ENCODE data around the gene NFIB.

NFIB gene

DNA sequence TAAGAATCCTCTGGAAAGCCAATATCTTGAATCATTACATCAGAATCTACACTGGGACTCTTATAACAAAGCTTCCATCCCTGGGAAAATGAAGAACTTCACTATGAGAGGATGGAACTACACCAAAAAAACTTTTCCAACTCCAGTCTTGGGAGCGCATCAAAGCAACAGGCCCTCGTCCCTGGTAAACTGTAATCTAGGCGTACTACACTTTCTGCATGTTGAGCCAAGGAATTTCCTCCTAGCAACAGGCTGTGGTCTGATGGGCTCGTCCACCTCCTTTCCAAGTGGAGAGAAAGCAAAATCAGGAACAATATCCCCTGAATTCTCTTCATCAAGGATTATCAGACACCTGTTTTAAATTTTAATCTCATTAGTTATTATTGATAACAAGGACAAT is 94.1 kb downstream of the NFIB start:
- peak overlapping the region; percentile 34 to 59 (median 39) for H3K27ac Mint-ChIP-seq
- H3K4me1 Mint-ChIP-seq: peaks cover 62% of the 10 kb centered on the region
- H3K27me3 Mint-ChIP-seq (ENCODE audit: low read depth): no peaks in the 10 kb centered on the region
- no peak overlapping the region for H3K4me3 Mint-ChIP-seq
- H3K36me3 Mint-ChIP-seq (ENCODE audit: low read depth): peaks cover 20% of the 10 kb centered on the region
- H3K9me3 Mint-ChIP-seq: no peaks in the 10 kb centered on the region
- TF ChIP-seq, protein P1, sequence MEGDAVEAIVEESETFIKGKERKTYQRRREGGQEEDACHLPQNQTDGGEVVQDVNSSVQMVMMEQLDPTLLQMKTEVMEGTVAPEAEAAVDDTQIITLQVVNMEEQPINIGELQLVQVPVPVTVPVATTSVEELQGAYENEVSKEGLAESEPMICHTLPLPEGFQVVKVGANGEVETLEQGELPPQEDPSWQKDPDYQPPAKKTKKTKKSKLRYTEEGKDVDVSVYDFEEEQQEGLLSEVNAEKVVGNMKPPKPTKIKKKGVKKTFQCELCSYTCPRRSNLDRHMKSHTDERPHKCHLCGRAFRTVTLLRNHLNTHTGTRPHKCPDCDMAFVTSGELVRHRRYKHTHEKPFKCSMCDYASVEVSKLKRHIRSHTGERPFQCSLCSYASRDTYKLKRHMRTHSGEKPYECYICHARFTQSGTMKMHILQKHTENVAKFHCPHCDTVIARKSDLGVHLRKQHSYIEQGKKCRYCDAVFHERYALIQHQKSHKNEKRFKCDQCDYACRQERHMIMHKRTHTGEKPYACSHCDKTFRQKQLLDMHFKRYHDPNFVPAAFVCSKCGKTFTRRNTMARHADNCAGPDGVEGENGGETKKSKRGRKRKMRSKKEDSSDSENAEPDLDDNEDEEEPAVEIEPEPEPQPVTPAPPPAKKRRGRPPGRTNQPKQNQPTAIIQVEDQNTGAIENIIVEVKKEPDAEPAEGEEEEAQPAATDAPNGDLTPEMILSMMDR (IDR thresholded peaks at IDR 0.05; ENCODE audit: unreplicated experiment in 3 of 3): no peak

DNA sequence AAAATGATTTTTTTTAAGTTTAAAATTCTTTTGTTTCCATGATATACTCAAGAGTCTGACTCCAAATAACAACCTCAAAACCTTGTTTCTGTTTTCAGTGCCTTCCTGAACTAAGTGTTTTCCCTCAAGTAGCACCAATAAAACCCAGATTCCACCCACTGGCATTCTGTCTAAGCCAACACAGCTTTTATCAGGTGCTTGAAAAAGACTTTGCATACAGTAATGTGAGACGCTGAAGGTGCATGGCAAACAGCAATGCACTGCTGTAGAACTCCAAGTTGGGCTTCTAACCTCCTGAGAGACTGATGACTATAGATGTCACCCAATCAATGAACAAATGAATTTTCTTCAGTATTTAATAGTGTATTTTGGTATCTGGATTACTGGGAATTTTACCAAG is 95.7 kb downstream of the NFIB start:
- TF ChIP-seq, protein P1 (IDR thresholded peaks at IDR 0.05; ENCODE audit: unreplicated experiment in 3 of 3): no peak
- Mint-ChIP-seq H3K36me3 (ENCODE audit: low read depth) (peaks cover 18% of the 10 kb centered on the region), H3K27ac (no peak overlapping the region), H3K27me3 (ENCODE audit: low read depth) (no peaks in the 10 kb centered on the region), H3K4me1 (peaks cover 70% of the 10 kb centered on the region), H3K4me3 (no peak overlapping the region), H3K9me3 (no peaks in the 10 kb centered on the region)

DNA sequence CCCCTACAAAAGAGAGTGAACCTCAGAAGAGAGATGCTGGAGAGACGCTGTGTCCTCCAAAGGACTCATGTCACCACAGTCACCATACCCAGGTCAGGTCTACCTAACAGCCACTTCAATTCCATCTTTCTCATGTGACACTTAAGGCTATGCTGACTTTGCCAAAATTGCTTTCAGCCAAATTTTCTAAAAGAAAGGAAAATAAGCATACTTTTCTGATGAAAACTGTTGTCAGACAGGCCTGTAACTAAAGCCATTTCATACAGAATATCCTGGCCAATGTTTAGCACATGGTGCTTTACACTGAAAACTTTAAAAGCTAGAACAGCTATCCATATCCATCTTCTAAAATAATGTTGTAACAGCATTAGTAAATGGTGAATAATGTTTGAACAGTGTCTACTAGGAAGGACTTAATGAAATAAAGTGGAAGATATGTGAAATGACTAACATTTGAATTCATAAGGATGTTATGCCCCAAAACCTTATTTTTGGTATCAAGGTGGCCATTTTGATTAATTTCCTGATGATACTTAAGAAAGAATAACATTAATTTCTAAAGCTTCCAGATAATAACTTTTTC is 97.2 kb downstream of the NFIB start:
- Mint-ChIP-seq H3K4me1 (peaks cover 69% of the 10 kb centered on the region), H3K36me3 (ENCODE audit: low read depth) (peaks cover 18% of the 10 kb centered on the region), H3K27ac (no peak overlapping the region), H3K9me3 (no peaks in the 10 kb centered on the region), H3K27me3 (ENCODE audit: low read depth) (no peaks in the 10 kb centered on the region), H3K4me3 (no peak overlapping the region)
- TF ChIP-seq, protein P1 (IDR thresholded peaks at IDR 0.05; ENCODE audit: unreplicated experiment in 3 of 3): no peak

DNA sequence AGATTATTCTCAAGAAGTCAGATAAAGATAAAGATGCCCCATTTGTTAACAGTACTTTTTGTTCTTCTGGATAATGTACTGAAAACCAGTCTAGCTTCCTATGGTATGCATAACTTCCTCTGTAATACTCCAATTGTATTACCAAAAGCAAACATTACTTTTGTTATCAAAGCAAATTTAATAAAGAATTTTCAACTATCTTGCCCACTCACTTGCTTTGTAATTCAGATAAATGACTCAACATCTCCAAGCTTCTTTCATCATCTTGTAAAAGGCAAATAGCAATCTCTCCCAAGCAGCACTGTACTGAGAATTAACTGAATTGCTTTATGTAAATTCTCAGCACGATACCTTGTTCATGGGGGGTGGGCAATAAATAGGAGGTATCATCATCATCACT is 98.3 kb downstream of the NFIB start:
- Mint-ChIP-seq H3K27me3 (ENCODE audit: low read depth) (no peaks in the 10 kb centered on the region), H3K4me3 (no peak overlapping the region), H3K27ac (no peak overlapping the region), H3K4me1 (peaks cover 67% of the 10 kb centered on the region), H3K36me3 (ENCODE audit: low read depth) (peaks cover 18% of the 10 kb centered on the region), H3K9me3 (no peaks in the 10 kb centered on the region)
- TF ChIP-seq, protein P1 (IDR thresholded peaks at IDR 0.05; ENCODE audit: unreplicated experiment in 3 of 3): no peak

DNA sequence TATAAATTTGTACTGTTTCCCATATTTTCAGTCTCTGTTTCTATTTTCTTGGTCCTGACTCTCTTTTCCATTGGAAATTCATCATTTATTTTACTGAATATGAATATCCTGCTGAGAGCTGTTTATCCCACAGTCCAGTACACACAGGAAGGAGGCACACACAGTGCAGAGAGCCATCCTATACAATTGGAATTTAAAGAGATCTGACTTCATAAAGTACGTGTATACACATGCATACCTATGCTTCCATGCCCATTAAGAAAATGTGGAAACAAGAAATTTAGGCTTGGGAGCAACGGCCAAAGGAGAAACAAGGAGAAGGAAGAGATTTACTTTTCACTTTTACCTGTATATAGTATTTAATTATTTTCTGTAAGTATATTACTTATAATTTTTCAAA is 99.2 kb downstream of the NFIB start:
- Mint-ChIP-seq H3K27me3 (ENCODE audit: low read depth) (no peaks in the 10 kb centered on the region), H3K9me3 (no peaks in the 10 kb centered on the region), H3K36me3 (ENCODE audit: low read depth) (peaks cover 18% of the 10 kb centered on the region), H3K4me1 (peaks cover 67% of the 10 kb centered on the region), H3K4me3 (no peak overlapping the region), H3K27ac (peak overlapping the region in 2 of 3 experiments; percentile 16 to 35)
- TF ChIP-seq, protein P1 (IDR thresholded peaks at IDR 0.05; ENCODE audit: unreplicated experiment in 3 of 3): no peak

DNA sequence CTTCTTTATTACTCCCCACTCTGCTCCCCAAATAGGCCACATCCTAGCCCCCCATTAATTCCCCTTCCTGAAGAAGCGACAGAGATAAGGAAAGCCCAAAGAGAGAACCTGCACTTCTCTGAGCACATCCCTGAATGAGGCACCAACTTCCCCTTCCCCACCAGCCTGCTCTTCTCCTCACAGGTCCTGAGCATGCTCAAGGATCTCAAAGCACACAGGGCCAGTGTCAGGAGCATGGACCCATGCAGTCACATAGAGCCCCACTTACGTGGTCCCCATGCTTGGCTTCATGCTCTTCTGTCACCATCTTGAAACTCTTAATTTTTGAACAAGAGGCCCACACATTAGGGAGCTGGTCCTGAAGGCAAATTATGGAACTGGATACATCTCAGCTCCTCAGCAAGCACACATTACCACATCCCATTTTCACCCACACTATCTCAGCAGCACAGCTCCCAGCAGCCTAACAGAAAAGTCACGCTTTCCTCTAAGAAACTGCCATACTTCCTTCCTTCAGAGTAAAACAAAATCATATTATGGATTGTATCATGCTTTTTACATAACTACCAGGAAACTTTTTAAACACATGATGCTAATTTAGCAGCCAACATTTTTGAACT is 99.8 kb downstream of the NFIB start:
- Mint-ChIP-seq H3K4me1 (peaks cover 67% of the 10 kb centered on the region), H3K27me3 (ENCODE audit: low read depth) (no peaks in the 10 kb centered on the region), H3K36me3 (ENCODE audit: low read depth) (peaks cover 18% of the 10 kb centered on the region), H3K27ac (peak overlapping the region in 2 of 3 experiments; percentile 16 to 35), H3K4me3 (no peak overlapping the region), H3K9me3 (no peaks in the 10 kb centered on the region)
- TF ChIP-seq, protein P1 (IDR thresholded peaks at IDR 0.05; ENCODE audit: unreplicated experiment in 3 of 3): no peak
